Measurements from ENCODE around the gene TMCO4. TPM values are rescaled to one million over a fixed set of nuclear protein-coding genes. Genes with fewer than 3 reads are reported as not detected.

Gene TMCO4
- total and polyA plus RNA-seq, 2 of the 4 experiments (the other 2 are of a cell fraction) = 7.3 to 8.6 TPM

DNA sequence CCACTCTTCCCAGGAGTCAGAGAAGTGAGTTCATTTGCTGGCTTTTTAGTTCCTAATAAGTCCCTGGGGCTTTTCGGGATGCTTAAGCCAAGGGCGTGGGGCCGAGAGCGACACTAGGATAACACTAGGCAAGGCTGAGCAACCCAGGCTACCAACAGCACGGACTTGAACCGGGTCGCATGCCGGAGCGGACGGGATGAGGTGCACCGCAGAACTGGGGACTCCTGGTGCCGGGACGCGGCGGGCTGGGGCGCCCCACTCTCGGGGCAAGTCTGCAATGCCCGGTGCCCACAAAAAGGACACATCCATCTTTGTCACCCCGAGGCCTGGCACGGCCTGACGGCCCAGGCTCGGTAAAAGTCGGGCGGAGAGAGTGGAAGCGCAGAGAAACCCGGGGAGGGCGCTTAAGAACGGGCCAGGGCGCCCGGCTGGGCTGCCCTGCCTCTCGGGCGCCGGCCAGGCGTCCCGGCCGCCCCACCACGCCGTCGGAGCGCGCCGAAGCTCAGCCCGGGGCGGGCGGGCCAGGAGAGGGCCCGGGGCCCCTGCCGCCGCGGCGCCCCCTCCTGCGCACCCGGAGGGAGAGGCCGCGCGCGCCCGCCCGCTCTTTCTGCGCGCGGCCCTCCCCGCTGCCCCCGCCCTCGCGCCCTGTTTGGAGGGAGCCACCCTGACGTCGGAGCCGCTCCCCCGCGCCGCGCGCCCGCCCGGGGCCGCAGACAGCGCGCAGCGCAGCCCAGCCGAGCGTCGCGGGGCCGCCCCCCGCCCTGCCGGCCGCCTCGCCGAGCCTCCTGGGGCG, 155.9 kb downstream of the TMCO4 start, which contains the start of gene NBL1 (continued):
- TF ChIP-seq ELK1 (IDR thresholded peaks at IDR 0.05; ENCODE audit: borderline replicate concordance, low read depth, low read length) = no peak
- no peak for TF ChIP-seq CEBPB (IDR thresholded peaks at IDR 0.05; ENCODE audit: low read depth, low read length)

DNA sequence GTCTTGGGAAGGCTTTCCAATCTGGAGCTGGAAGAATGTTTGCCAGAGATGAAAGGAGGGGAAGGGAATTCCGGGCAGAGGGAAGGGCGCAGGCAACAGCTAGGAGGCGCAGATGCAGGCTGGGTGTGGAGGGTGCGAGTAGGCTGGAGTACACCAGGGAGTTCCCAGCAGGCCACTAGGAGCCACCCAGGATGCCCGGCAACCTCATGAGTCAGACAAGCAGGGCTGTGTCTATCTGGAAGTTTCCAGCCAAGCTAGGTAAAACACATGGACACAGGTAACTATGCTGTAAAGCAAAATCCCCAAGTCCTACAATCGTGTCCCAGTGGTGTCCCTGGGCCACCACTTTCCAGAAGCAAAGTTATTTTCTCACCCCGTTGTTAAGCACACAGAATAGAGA, 156.6 kb downstream of the TMCO4 start:
- Histone ChIP-seq H3K9me1 (ENCODE audit: insufficient read depth, low read length) (peaks cover 7% of the 10 kb centered on the region), H3K18ac (ENCODE audit: low read depth, low read length) (no peak overlapping the region), H2BK20ac (ENCODE audit: low read depth, low read length) (no peak overlapping the region), H3K4me1 (ENCODE audit: control insufficient read depth, insufficient read depth, low read length) (peaks cover 20% of the 10 kb centered on the region; the same call in 1 of the 2 replicates), H3K23ac (ENCODE audit: low read depth, low read length) (no peak overlapping the region), H3K14ac (replicated peaks; ENCODE audit: low read depth, low read length) (no peak overlapping the region), H3K4me2 (ENCODE audit: low read depth, low read length) (no peak overlapping the region), H3K9me3 (ENCODE audit: control insufficient read depth, insufficient read depth, low read length) (no peaks in the 10 kb centered on the region), H2AK5ac (ENCODE audit: low read depth, low read length) (no peak overlapping the region), H3K27me3 (ENCODE audit: control insufficient read depth, insufficient read depth, low read length) (no peaks in the 10 kb centered on the region), H3K36me3 (ENCODE audit: control insufficient read depth, insufficient read depth, low read length) (peaks cover 2% of the 10 kb centered on the region; the same call in 1 of the 2 replicates), H3K4me3 (ENCODE audit: insufficient read depth, low read depth, low read length) (no peak overlapping the region), H4K5ac (ENCODE audit: low read depth, low read length) (no peak overlapping the region), H3K4ac (ENCODE audit: low read depth, low read length) (no peak overlapping the region), H3K79me1 (ENCODE audit: low read depth in 1 of 2, low read length in 2 of 2) (peaks cover 0 to 29% of the 10 kb centered on the region in 2 experiments; a peak in 2 of 4 replicates), H2AFZ (replicated peaks; ENCODE audit: low read length, poor library complexity) (peak overlapping the region; percentile 65), H3K27ac (ENCODE audit: insufficient read depth, low read length) (no peak overlapping the region), H4K8ac (ENCODE audit: low read depth in 2 of 2, low read length in 2 of 2) (peak overlapping the region in 1 of 2 experiments; percentile 61; a peak in 1 of 4 replicates), H2BK15ac (ENCODE audit: low read depth, low read length) (no peak overlapping the region), H2BK5ac (ENCODE audit: low read depth, low read length, poor library complexity, severe bottlenecking) (no peak overlapping the region), H4K20me1 (ENCODE audit: insufficient read depth, low read length) (peaks cover 24% of the 10 kb centered on the region), H2BK120ac (ENCODE audit: low read depth, low read length) (no peak overlapping the region), H4K91ac (ENCODE audit: insufficient read depth, low read depth, low read length) (no peak overlapping the region), H2AK9ac (replicated peaks; ENCODE audit: low read depth, low read length, poor library complexity) (no peak overlapping the region), H3K56ac (ENCODE audit: extremely low read depth, insufficient read depth, low read length) (no peak overlapping the region), H3K9ac (ENCODE audit: low read depth, low read length) (no peak overlapping the region)
- 64% methylated on average over 4 of the region's 7 CpGs; no CpG with 5 or more reads in 1 of the 2 experiments for WGBS, 2 experiments (ENCODE audit: extremely low coverage in 2 of 2, insufficient read length in 1 of 2)
- DNase-seq (no peak), ATAC-seq (ENCODE audit: low read depth) (no peak)
- ChIA-PET CTCF (no interaction called here), POLR2A (ENCODE audit: unreplicated experiment) (no interaction called here)
- dilution Hi-C loops (cut with HindIII; ENCODE audit: low sequenced_read_pairs, unreplicated experiment) (no loop called here), intact Hi-C loops (cut with micrococcal nuclease) (no loop called here), in situ Hi-C loops (cut with MboI; ENCODE audit: low sequenced_read_pairs) (loop anchor here (10.0 kb wide), 1 partner anchor 158 kb away; the partner anchor contains the start of gene CAPZB)
- BruUV-seq (replicated peaks) = no TSS peak
- TF ChIP-seq BHLHE40 (IDR thresholded peaks at IDR 0.05; ENCODE audit: low read depth, low read length) (no peak), FOS (IDR thresholded peaks at IDR 0.05; ENCODE audit: low read depth, low read length) (no peak), RCOR1 (IDR thresholded peaks at IDR 0.05; ENCODE audit: insufficient replicate concordance, low read length) (no peak), POLR2A (IDR thresholded peaks at IDR 0.05; ENCODE audit: low read depth, low read length) (no peak), RAD21 (IDR thresholded peaks at IDR 0.05; ENCODE audit: low read length) (no peak), MAZ (IDR thresholded peaks at IDR 0.05; ENCODE audit: borderline replicate concordance, low read depth, low read length) (no peak), CHD1 (IDR thresholded peaks at IDR 0.05; ENCODE audit: low read depth, low read length) (no peak), CTCF (conservative IDR thresholded peaks at IDR 0.05; ENCODE audit: low read depth, low read length) (no peak), MXI1 (IDR thresholded peaks at IDR 0.05; ENCODE audit: borderline replicate concordance, low read depth, low read length) (no peak), CEBPB (IDR thresholded peaks at IDR 0.05; ENCODE audit: low read depth, low read length) (no peak), USF2 (IDR thresholded peaks at IDR 0.05; ENCODE audit: low read depth, low read length) (no peak)
